Measurements from ENCODE around the gene SORCS2.

The SORCS2 gene

DNA sequence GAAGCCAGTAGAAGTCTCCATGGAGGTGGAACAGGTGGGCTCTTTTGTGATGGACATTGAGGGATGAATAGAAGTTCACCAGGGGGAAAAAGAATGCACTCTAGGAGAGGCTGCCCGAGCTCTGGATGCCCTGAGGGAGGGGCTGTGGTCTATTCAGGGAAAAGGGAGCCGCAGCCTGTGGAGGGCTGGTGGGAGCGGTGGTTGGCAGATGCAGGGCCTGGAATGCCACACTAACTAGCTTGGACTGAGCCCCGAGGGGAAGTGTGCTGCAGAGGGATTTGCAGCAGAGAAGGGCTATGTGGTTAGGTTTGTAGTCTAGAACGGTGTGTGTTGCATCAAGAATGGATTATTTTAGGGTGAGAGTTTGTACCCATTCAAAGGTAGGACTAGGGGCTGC is 271.9 kb downstream of the SORCS2 start:
- DNase-seq = no peak

DNA sequence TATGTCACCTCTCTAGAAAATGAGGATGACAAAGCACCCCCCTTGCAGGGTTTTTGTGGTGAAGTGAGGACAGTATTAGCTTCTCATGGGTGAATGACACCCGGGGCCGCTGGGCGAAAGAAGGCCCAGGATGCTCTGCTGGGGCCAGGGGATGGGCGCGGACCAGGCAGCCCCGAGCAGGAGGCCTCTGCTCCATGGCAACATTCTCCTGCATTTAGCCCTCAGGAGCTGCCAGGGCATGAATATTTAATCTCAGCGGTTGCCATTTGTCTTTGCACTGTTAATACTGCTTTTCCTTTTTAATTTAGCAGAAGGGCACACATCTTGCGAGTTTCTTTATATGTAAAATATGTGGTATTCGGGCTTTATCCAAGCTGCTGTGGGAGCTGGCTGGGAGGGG is 272.7 kb downstream of the SORCS2 start:
- DNase-seq = no peak

DNA sequence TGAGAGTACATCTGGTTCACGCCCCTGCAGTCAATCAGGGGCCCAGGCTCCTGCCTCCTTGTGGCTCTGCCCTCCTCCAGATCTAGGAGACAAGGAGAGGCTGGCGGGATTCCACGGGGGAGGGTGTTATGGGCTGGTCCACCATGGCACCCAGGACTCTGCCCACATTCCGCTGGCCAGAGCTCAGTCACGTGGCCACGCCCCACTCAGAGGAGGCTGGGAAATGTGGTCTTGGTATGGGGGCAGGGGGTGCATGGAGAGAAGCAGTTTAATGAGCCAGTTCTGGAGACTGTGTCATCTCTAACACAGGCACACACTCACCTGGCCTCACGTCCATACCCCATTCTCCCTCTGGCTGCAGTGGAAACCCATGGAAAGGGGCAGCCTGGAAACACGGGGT is 273.9 kb downstream of the SORCS2 start:
- no peak for DNase-seq

DNA sequence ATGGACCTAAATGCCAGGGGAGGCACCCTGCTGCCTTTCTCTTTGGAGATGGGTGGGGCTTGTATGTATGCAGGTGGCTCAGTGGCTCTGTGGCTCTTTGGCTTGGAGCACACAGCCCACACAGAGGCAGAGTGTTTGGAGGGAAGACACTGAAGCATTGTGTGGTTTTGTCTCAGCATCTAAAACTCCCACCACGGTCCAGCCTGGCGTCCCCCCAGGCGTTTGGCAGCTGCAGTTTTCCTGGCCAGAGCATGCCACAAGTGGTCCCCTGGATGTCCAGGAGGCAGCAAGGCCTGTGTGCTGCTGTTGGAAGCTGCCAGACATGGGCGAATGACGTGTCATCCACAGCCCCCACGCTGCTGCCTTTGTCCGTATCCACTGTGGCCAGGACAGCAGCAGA is 274.6 kb downstream of the SORCS2 start:
- no peak for DNase-seq

DNA sequence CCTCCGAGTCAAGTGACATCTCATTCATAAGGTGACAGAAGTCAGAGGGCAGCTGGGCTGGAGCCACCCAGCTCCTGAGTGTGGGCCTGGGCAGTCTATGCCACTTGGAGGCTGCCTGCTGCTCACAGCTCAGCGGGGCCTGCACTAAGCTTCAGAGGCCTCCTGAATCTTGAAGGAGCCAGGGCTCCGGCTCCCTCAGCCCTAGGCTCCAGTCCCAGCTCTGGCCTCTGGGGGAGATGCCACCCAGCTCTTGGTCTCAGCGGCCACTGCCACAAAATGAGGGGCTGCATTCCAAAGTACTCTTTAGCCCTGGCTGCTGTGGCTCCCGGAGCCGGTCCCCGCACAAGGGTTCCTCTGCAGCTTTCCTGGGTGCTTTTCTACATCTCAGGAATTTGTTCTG is 275.1 kb downstream of the SORCS2 start:
- no peak for DNase-seq

DNA sequence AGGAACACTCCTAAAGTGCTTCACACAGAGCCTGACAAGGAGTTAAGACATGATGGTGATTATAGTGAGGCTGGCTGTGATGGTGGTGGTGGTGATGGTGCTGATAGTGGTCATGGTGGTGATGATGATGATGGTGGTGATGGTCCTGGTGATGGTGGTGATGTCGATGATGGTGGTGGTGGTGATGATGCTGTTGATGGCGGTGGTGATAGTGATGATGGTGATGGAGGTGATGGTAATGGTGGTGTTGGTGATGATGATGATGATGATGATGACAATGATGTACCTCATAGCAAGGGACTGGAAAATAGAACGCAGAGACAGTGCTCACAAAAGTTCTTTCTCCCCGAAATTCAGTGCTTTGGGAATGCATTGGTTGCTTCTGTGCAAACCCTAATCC is 276.7 kb downstream of the SORCS2 start:
- DNase-seq = no peak

DNA sequence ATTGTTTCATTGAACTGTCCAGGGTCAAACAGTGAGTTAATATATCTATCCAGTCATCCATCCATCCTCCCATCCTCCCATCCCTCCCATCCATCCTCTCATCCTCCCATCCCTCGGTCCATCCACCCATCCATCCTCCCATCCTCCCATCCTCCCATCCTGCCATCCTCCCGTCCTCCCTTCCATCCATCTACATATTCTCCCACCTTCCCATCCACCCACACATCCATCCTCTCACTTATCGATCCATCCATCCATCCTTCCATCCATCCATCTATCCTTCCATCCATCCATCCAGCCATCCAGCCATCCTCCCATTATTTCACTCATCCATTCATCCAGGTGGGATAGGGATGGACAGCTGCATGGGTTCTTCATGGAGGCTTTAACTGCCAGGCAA is 277.8 kb downstream of the SORCS2 start:
- DNase-seq = no peak

DNA sequence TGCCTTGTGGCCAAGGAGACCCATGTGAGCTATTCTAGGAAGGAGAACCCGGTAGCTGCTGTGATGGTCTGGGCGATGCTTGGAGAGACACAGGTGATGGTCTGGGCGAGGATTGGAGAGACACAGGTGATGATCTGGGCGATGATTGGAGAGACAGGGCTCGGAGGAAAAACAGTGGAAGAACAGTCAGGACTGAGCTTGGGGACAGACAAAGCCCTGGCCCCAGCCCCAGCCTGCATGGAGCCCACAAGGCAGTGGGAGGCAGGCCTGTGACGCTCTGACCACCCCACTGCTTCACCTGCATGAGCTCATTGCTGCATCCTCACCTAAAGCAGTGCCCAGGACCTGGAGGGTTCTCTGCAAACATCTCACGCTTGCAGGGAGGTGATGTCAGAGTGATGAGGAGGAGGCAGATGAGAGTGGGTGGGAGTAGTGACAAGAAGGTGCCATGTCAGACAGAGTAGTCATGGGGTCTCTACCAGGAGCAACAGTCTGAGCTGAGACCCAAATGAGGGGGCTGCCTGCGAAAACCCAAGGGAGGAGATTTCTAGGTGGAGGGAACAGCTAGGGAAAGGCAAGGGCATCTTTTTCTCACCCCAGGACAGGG is 278.3 kb downstream of the SORCS2 start:
- no peak for DNase-seq

DNA sequence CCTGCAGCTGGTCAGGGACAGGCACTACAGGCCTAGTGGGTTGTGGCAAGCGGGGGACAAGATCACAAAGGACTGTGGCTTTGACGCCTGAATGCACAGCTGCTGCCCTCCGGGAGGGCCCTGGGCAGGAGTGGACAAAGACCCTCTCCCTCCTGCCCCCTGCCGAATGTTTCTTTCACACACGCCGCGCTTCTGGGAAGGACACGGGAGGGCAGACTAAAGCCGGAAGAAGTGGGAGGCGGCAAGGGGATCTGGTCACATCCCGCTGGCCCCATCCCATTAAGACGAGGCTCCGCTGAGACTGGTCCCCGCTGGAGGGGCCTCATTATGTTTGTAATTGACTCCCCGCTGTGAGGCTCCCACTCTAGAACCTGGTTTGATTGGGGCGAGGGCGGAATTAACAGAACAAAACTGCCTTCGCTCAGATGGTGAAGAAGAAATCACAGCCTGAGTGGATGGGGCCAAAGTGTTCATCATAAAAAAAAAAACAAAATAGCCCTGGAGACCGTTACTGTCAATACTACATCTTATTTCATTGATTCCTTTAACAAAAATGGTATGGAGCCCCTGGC is 280.2 kb downstream of the SORCS2 start:
- DNase-seq = no peak

DNA sequence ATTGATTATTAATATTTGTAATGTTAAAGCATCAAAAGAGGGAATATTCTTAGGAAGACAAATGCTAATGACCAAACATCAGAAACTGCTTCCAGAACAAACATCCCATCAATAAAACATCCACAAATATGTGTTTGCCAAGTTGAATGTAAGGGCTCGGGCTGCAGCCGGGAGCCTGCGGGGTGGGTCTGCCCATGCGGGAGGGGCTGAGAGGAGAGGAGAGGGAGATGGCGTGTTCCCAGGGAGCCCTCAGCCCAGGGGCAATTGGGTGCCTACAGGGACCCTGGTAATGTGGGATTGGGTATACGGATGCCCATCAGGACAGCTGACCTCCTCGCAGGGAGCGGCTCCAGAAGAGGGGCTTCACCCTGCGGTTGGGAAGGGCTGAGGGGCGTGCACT is 280.7 kb downstream of the SORCS2 start:
- DNase-seq = no peak

DNA sequence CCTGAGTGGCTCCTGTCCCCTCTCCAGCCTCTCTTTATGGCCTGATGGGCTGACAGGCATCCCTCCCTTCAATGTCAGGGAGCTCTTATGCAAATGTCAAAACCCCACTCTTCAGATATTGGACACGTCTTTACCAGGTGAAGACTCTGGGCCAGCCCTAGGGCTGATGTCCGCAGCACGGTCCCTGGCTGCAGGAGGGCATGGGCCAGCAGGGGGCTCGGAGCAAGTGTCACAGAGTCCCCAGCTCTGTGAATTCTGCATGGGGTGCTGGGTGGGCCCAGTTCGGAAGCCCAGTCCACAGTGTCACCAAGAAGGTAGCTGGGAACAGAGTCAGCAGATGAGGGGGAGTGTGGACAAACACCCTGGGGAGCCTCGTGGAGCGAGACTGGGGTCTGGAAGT is 282.0 kb downstream of the SORCS2 start:
- no peak for DNase-seq

DNA sequence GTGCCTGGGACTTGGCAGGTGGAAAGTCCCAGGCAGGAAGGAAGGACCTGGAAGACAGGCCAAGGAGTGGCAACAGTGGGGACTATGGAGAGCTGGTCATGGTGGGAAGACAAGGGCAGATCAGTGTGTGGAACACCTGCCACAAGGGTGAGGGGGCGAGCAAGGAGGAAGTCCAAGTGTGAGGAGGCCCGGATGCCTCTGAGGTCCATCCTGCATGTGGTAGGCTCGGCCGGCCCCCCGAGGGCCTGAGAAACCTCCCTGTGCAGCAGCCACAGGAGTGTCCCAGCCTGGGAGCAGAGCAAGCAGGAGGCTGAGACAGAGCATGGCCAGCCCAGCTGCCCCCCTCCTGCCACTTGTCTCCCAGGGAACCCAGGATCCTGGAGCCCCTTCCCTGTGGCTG is 282.9 kb downstream of the SORCS2 start:
- DNase-seq = no peak

DNA sequence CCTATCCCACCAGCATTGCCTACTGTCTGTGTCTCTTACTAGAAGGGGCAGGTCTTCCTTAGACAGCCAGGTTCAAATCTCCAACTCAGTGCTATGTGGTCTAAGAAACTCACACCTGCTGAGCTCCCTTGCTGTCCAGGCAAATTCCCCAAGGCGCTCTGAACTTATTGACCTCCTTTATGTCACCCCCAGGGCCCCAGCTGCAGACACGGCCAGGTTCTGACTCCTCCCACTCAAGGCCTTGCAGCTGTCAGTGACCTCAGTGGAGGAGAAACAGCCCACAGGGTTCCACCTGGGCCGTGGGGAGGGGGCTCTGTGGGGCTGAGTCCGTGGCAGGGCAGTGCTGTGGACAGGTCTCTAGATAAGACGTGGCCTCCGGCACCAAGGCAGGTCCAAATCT is 284.5 kb downstream of the SORCS2 start:
- no peak for DNase-seq

DNA sequence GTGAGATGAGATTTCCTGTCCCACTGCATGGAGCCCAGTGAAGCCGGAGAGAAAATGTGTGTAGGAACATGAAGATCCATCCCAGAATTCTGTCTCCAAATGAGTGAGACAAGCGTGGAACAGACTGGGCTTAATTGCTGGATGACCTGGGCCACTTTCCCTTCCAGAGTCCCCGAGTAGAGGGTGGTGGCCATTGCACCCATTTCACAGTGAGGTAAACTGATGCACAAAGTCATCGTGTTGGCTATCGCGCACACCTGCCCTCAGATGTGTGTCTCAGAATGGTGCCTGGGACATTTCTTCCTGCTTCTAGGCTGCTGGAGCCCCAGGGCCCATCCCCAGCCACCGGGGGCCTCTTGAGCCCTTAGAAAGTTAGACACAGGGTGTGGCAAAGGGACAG is 285.4 kb downstream of the SORCS2 start:
- DNase-seq = no peak

DNA sequence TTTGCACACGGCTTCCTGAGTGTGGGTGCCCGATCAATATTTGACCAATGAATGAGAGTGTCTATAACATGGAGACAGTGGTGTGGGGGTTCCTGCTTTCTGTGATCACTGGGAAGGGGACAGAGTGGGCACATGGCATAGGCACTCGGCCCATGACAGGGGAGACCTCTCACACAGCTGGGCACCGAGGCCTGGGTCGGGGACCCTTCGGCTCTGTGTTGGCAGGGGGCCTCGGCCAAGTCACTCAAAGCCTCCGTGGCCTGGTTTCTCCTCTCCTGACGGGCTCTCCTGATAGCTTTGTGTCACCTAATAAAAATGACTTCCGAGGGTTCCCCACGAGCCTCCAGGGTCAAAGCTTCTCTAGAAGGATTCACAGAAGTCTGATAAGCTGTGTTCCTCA is 286.3 kb downstream of the SORCS2 start:
- no peak for DNase-seq

DNA sequence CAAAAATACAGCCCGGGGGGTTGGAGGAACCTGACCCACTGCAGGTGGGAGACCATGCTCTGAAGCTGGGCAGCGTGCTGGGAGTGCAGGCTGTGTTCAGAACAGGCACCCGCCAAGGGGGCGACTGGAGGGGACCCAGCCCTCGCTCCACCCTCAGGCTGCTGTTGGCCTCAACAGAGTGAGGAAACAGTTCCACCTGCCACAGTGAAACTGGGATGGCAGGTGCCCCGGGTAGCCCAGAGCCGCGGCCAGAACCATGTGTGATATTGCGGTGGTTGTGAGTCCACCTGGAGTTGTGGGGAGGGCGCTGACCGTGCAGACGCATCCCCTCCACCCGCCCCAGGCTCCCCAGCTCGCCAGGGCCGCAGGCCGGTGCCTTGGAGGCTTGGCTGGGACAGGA is 288.1 kb downstream of the SORCS2 start:
- DNase-seq = no peak

DNA sequence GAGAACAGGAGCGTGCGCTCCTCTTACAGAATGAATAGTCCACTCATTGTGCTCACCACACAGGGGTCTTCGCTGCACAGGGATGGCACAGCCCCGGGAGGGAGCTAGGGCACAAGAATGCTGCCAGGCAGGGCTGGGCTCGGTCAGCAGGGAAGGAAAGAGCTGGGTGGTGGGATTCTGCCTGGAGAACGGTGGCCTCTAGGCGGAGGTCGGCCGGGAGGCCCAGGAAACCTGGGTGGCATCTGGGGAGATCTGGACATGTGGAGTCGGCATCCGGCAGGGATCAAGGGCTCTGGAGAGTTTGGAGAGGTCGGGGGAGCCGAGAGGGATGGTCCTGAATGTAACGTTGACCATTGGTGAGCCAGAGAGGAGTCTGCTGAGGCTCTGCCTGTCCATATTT is 288.9 kb downstream of the SORCS2 start:
- no peak for DNase-seq

DNA sequence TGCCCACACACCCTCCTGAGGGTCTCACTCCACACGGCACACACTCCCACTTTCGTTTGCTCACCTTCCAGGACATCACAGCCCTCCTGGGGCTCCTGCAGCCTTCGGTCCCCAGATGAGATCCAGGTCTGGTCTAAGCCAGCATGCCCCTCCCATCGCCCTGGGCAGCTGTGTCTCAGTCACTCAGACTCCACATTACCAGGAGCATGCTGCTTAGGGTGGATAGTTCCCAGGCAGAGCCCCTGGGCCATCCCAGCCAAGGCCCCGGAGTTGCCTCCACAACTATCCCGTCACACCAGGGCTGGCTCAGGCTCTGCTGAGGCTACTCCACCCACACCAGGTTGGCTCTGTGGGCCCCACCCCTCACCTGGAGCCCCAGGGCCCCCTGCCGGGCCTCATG is 292.8 kb downstream of the SORCS2 start:
- DNase-seq = no peak

DNA sequence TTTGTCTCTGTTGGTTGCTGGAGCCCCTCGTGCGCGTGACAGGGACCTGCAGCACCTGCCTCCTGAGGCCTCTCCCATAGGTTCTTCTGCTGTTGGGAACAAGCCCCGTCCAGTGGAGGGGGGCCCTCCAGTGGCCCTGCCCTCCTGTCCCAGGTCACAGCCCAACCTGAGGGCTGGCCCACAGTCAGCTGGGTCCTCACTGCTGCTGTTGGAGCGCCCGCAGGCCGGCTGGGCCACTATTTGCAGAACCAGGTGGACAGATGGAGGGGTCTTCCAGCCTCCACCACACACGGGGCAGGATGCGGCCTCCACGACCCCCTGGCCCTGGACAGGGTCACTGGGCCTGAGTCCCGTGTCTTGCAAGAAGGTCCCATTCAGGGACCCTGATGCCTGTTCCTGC is 293.8 kb downstream of the SORCS2 start:
- DNase-seq = no peak

DNA sequence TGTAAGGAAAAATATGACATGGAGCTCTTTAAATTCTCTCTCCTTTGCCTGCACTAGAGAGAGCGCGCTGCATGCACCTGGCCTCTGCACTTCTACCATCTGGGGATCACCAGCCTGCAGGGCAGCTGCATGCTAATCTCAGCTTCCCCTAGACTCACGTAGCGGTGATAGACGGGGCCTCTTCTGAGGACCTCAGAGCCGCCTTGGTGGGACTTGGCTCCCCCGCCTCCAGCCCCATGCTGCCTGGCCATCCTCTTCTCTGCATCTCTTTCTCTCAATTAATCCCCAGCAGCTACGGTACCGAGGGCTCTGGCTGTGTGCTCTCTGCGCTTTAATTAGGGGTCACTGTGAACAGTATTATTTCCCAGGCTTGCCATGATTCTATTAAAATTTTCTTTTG is 295.2 kb downstream of the SORCS2 start:
- no peak for DNase-seq

DNA sequence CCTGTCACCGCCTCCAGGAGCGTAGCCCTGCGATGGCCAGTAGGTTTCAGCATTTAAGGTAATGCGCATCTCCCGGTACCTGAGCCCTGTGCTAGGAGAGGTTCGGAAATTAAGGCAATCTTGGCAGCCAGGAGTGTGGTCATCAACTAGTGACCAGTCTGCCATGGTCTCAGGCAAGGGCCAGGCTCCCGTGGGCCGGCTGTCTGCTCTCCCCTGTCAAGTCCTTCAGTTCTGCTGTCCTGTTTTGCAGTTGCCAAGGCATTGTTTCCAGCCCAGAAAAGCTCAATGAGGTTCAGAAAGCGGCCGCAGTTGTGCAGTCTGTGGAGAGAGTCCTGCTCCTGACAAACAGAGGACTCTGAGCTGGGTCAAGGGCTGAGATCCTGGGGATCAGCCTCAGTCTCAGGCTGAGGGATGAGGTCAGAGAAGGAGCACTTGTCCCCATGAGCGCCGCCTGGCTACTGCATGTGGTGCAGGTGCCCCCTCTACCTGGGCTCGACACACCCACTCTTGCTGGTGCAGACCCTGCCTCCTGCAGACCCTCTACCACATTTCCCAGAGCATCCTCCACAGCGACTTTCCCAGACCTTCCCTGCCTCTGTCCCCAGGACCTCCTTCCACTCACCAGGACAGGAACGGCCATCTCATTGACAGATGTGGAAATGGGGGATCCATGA is 295.8 kb downstream of the SORCS2 start:
- DNase-seq = no peak

DNA sequence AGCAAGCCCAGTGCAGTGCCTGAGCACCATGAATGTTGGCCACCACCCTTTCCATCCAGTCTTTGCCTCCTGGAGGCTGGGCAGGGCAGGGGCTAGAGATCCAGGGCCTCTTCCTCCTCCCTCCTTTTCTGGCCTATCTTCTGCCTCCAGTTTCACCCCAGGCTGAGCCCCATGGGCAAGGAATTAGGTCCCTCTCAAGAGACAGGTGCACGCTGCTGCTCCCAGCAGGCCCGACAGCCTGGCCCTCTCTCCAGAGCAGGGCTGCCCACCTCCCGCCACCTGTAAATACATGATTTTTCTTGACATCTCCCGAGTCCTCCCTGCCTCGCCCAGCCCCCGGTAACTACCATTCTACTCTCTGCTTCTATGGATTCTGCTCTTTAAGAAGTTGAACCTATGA is 299.6 kb downstream of the SORCS2 start:
- no peak for DNase-seq

DNA sequence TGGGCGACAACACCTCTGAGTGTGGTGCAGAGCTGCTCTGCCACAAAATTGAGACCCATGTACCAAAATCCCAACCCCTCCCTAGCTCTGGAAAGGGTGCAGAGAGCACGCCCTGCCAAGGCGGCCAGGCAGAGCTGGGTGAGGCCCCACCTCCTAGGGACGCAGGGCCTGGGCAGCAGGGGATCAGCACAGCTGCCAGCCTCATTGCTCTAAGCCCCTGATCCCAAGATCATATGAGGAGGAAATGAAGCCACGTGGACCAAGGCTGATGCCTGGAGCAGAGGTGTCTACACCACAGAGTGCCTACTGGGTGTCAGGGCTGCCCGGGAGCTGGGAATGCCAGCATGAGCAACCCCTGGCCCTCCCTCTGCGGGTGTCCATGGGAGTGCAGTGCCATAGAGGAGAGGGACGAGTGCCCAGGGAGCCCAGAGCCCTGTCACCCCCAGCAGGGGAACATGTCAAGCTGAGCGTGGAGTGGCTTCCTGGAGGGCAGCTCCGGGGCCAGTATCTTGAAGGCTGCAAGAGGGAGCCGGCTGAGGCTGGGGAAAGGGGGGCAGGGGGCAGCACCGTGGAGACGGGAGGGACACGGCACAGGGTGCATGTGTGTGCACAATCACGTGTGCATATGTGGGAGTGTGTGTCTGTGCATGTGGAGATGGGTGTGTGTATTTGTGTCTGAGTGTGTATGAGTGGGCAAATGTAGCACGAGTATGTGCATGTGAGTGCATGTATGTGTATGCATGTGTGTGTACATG is 306.3 kb downstream of the SORCS2 start:
- no peak for DNase-seq

DNA sequence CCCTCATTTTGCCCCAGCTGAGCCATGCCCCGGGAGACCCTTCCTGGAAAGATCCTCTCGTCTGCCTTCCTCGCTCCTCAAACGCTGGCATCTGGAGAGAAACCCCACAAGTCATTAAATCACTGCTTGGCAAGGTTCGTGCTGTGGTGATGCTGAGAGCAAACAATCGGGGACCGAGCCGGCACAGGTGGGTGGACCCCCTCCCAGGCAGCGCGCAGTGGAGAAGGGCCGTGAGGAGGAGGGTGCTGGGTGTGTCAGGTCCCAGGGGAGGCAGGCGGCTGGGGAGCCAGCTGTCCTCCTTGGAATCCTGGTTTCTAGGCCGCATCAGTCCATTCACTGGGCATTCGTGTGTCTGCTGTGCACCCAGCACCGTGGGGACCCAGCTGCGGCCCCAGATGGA is 307.3 kb downstream of the SORCS2 start:
- DNase-seq = no peak

All from CD4-positive, alpha-beta T cell treated with Interferon gamma for 1 hour (primary cell).